SH-SY5Y (cell line): ENCODE results near the gene NACC1.

Experiments
- GATA2 ChIP-seq: IDR thresholded peaks from 2 replicates; pipeline ENCODE4 v1.6.1; 2011; ENCODE audit warnings: mild to moderate bottlenecking, low read depth, low read length
- GATA3 ChIP-seq: IDR thresholded peaks from 2 replicates; pipeline ENCODE4 v1.6.1; 2011; ENCODE audit warnings: low read depth, mild to moderate bottlenecking, low read length, moderate library complexity

The NACC1 gene

DNA sequence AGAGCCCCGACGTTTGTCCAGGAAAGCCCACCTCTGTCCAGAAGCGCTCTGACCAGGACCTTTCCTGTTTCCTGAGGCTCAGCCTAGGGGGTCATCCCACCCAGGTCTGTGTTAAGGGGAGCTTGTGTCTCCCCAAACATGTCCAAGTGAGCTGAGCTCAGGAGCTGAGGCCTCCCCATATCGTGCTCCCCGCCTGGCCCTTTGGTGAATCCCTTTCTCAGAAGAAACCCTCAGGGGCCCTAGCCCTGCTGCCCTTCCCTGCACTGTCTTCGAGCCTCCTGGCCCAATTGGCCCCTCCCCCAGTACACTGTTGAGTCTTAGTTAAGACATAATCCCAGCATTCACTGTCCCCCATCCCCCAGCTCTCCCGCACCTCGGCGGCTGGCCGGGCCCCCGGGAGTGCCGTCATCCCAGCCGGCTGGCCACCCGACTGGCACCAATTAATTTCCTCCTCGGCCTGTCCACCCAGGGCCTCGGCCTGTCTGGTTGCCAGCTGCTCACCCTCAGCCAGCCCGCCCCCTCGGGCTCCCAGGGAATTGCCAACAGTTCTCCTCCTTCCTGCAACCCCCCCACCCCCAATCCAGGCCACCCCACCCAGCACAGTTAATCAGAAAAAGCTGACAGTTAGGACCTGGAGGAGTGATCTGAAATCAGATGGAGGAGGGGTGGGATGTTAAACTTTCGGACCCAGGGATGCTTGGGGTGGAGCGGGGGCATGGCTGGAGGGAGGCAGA, 45.7 kb downstream of the NACC1 start:
- TF ChIP-seq GATA2 (no peak), GATA3 (no peak)

DNA sequence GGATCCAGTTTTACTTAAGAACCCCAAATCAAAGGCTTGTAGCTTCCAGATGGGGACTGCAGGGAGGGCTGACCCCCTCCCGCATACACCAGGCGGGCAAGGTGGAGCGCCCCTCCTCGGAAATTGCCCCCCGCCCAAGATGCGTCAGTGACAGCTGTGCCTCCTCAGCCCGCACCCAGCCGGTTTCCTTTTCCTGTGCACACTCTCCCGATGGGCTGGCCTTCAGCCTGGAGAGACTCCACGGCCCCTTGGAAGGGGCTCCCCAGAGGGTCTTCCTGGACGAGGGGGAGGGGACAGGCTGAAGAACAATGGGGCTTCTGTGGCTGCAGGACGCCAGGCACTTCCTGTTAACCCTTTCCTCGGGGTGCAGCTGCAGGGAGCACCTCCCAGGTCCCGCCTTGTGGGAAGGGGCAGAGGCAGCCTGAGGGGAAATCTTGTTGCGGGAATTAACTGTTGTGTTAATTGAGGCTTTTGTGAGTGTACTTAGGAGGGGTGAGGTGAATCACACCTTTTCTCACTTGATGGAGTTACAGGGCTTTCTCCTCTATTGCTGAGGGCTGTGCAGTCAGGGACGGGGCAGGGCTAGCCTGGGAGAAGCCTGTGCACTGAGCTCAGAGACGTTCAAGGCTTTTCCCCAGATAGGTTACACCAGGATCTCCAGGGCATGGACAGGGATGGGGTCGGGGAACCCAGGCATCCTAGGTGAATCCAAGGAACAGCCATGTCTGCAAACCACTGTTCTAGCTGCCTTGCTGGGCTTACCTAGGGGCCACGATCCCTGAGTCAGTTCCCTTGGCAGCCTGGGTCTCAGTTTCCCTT, 46.5 kb downstream of the NACC1 start:
- TF ChIP-seq GATA2 (0 out of 2 replicates have a peak, but pooled peaks have one; percentile 5), GATA3 (no peak)

DNA sequence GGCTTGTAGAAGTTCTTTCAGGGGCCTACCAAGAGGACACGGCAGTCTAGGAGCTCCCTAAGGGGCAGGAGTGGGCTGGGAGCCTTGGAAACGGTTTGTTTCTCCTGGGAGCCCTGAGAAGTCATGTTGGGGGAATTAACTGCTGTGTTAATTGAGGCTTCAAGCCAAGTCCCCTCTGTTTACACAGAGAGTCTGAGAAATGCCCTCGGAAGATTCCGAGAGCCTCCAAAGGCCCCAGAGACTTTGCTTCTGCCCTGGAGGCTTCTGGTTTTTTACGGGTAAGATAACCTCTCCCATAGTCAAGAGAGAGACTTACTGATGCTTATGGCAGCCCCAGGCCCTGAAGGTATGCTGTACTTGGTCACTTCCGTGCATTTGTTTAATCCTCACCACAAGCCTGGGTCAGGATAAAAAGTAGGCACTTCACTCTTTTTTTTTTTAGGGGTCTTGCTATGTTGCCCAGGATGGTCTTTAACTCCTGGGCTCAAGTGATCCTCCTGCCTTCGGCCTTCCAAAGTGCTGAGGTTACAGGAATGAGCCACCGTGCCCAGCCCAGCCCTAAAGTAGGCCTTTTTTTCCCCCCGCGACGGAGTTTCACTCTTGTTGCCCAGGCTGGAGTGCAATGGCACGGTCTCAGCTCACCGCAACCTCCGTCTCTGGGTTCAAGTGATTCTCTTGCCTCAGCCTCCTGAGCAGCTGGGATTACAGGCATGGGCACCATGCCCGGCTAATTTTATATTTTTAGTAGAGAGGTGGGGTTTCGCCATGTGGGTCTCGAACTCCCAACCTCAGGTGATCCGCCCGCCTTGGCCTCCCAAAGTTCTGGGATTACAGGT, 47.3 kb downstream of the NACC1 start:
- TF ChIP-seq GATA3 (no peak), GATA2 (no peak)

DNA sequence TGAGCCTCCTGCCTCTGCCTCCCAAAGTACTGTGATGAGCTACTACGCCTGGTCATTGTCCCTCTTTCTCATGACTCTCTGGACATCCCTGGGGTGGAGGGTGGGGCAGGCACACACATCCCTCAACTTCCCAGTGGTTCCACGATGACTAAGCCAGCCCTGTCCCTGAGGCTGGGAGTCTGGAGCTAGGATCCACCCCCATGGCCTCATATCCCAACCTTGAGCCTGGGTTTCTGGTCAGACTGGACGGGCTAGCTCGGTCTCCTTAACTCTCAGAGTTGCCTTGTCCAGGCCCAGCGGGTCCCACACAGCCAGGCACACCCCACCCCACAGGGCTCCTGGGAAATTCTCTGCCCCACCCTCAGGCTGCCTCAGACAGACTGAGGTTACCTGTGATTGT, 51.7 kb downstream of the NACC1 start:
- no peak for TF ChIP-seq GATA2
- no peak for TF ChIP-seq GATA3

DNA sequence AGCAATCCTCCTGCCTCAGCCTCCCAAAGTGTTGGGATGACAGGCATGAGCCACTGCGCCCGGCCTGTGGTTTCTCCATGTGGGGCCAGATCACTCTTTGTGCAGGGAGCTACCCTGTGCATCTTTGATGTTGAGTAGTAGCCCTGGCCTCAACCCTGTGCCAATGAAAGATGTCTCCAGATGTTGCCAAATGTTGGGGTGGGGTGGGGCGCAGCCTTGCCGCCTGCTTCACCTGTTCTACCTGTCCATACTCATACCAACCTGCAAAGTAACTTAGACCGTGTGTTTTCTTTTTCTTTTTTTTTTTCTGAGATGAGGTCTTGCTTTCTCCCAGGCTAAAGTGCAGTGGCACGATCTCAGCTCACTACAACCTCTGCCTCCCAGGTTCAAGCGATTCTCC, 53.1 kb downstream of the NACC1 start:
- no peak for TF ChIP-seq GATA2
- TF ChIP-seq GATA3 = no peak

DNA sequence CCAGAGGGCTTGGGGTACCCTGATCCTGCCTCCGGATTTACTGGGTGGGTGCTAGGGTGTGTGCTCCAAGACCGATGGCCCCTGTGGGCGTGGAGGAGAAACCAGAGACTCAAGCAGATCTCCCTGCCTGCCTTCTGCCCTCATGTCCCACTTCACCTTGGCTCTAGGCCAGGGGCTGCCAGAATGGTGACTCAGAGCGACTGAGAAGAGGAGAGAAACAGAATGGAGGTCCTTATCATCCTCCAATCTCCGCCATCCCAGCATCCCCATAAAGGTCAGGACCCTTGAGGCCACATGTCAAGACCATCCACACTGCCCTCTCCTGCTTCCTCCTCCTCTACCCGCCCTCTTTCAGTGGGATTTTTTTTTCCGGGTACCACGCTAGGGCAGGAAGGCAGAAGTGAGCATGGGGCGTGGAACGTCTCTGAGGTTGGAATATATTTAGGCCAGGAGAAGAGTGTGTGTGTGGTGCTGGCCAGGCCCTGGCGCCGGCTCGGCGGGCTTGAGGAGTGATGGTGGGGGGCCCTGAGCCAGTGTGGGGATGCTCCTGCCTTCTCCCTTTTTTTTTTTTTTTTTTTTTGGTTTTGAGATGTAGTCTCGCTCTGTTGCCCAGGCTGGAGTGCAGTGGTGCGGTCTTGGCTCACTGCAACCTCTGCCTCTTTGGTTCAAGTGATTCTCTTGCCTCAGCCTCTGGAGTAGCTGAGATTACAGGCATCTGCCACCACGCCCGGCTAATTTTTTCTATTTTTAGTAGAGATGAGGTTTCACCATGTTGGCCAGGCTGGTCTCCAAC, 54.5 kb downstream of the NACC1 start:
- TF ChIP-seq GATA3 (no peak), GATA2 (peak; percentile 91)

DNA sequence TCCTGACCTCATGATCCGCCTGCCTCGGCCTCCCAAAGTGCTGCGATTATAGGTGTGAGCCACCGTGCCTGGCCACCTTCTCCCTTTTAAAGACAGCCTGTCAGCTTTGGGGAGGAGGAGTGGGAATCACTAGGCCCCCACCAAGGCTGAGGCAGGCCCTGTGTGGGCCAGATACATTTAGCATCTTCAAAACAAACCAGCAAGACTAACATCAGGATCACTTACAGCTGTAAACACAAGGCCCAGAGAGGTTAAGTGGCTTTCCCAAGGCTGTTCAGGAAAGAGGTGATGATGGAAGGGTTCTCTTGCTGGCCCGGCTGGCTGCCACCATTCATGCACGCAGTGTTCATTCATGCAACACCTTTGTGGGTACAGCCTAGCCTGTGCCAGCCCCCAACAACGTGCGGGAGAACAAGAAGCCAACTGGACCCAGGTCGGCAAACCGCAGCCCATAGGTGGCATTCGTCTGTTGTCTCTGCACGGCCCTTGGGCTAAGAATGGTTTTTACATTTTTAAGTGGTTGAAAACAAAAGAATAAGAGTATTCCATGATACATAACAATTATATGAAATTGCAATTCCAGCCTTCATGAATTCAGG, 55.2 kb downstream of the NACC1 start:
- no peak for TF ChIP-seq GATA2
- no peak for TF ChIP-seq GATA3

DNA sequence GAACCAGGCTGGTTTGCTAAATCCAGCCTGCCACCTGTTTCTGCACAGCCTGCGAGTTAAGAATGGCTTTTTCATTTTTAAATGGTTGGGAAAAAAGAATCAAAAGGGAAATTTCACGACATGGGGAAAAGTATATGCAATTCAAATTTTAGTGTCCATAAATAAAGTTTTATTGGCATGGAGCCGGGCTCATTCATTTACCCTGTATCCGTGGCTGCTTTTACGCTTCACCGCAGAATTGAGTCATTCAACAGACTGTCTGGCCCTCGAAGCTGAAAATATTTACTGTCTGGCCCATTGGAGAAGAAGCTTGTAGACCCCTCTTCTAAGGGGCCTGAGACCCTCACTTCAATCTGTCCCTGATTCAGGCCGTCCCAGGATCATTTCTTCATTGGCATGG, 58.3 kb downstream of the NACC1 start:
- TF ChIP-seq GATA2 (no peak), GATA3 (no peak)

DNA sequence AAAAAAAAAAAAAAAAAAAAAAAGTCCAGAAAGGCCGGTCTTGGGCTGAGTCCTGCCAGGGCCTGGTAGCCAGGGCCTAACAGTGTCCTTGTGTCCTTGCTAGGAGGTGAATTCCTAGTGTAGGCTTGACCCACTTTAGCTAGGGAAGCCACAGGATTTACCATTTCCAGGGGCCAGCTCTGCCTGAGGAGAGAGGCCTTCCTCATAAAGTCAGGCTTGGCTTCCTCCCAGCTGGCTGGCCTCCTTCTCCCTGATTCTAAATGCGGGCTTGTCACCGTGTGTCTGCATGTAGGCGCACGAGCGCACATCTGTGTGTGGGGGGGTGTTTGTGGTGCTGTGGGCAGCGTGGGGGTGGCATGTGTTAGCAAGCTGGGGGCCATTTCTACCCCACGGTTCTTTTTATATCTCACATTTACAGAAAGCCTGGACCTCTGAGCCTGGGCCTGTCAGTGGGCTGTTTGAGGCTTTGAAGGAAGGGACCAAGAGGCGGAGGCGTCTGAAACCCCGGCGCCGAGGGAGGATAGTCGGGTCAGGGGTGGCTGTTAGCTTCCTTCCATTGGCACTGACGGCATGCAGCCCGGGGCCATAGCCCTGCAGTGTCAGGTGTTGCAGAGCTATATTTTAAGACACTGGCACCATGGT, 63.8 kb downstream of the NACC1 start:
- TF ChIP-seq GATA2 (no peak), GATA3 (no peak)

DNA sequence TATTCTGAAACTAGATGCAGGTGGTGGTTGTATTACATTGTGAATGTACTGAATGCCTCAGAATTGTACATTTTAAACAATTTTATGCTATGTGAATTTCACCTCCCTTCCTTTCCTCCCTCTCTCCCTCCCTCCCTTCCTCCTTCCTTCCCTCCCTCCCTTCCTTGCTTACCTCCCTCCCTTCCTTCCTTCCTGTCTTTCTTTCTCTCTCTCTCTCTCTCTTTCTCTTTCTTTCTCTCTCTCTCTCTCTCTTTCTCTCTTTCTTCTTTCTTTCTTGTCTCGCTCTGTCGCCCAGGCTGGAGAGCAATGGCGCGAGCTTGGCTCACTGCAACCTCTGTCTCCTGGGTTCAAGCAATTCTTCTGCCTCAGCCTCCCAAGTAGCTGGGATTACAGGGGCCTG, 69.4 kb downstream of the NACC1 start:
- TF ChIP-seq GATA2 (no peak), GATA3 (no peak)

DNA sequence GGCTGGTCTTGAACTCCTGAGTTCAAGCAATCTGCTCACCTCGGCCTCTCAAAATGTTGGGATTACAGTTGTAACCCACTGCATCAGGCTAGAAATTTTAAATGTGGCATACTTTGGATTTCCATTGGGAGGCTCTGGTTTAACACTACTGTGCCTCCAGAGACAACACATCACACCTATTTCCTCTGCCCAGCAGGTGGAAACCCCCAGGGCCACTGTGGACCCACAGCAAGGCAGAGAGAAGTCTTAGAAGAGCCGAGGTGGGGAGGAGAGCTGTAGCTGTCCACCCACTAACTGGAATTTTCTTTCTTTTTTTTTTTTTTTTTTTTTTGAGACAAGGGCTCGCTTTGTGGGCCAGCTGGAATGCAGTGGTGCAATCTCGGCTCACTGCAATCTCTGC, 71.5 kb downstream of the NACC1 start:
- TF ChIP-seq GATA2 (no peak), GATA3 (no peak)
